IMR-90 (cell line): Measurements from ENCODE around the gene BCL11B. TPM values are rescaled to one million over a fixed set of nuclear protein-coding genes. Genes with fewer than 3 reads are reported as not detected.

Experiments
- ATAC-seq: fragments of 200-7000 bp; cut with Tn5 transposase; 2 replicates; pipeline ENCODE4 v1.9.1; 2020; ENCODE audit warnings: low read depth, mild to moderate bottlenecking, moderate library complexity
- BruUV-seq: library from RNA; stranded (reverse); fragments of 400-500 nt; replicated peaks from 2 replicates; lab custom pipeline; 2021; lab: Mats Ljungman, UMichigan
- CTCF ChIA-PET: fragments of 300-600 bp; formaldehyde crosslinking; extraction: SDS; loops from one replicate; lab custom pipeline; 2021; ENCODE audit warnings: antibody characterized with exemption; lab: Yijun Ruan, JAX
- POLR2A ChIA-PET: fragments of 300-600 bp; sonication (Branson Sonifier 250); formaldehyde crosslinking; loops from one replicate; lab custom pipeline; 2022; ENCODE audit warnings: antibody characterized with exemption; ENCODE audit not compliant: unreplicated experiment; lab: Charles Lee
- DNase-seq: peaks from one replicate; pipeline ENCODE4 v3.0.0; 2013
- H2AFZ ChIP-seq: replicated peaks from 2 replicates; pipeline ENCODE3; 2013; ENCODE audit warnings: low read length, mild to moderate bottlenecking; ENCODE audit not compliant: poor library complexity
- H2AK5ac ChIP-seq: 2 replicates; pipeline ENCODE4 v1.6.1; 2013; ENCODE audit warnings: low read depth, low read length, inconsistent platforms
- H2AK9ac ChIP-seq: replicated peaks from 2 replicates; pipeline ENCODE3; 2013; ENCODE audit warnings: mild to moderate bottlenecking, low read depth, low read length, moderate library complexity; ENCODE audit not compliant: poor library complexity
- H2BK120ac ChIP-seq: 2 replicates; pipeline ENCODE4 v1.6.1; 2013; ENCODE audit warnings: low read depth, low read length, inconsistent platforms
- H2BK15ac ChIP-seq: 3 replicates; pipeline ENCODE4 v1.6.1; 2013; ENCODE audit warnings: low read depth, low read length, inconsistent platforms
- H2BK20ac ChIP-seq: 2 replicates; pipeline ENCODE4 v1.6.1; 2013; ENCODE audit warnings: low read depth, mild to moderate bottlenecking, inconsistent platforms, low read length, moderate library complexity
- H2BK5ac ChIP-seq: 2 replicates; pipeline ENCODE4 v1.6.1; 2013; ENCODE audit warnings: mild to moderate bottlenecking, low read depth, low read length, inconsistent platforms; ENCODE audit not compliant: poor library complexity, severe bottlenecking
- H3K14ac ChIP-seq: replicated peaks from 2 replicates; pipeline ENCODE4 v1.6.1; 2013; ENCODE audit warnings: low read depth, low read length, inconsistent platforms
- H3K18ac ChIP-seq: 2 replicates; pipeline ENCODE4 v1.6.1; 2013; ENCODE audit warnings: low read depth, low read length, control low read depth
- H3K23ac ChIP-seq: 2 replicates; pipeline ENCODE4 v1.6.1; 2013; ENCODE audit warnings: low read depth, low read length, inconsistent platforms
- H3K27ac ChIP-seq: 2 replicates; pipeline ENCODE4 v1.5.1; 2013; ENCODE audit warnings: mild to moderate bottlenecking, control low read depth, low read length; ENCODE audit not compliant: insufficient read depth
- H3K27me3 ChIP-seq: 2 replicates; pipeline ENCODE4 v1.6.1; 2013; ENCODE audit warnings: low read length; ENCODE audit not compliant: control insufficient read depth, insufficient read depth
- H3K36me3 ChIP-seq: 2 replicates; pipeline ENCODE4 v1.6.1; 2013; ENCODE audit warnings: low read length, mixed read lengths; ENCODE audit not compliant: control insufficient read depth, insufficient read depth
- H3K4ac ChIP-seq: 2 replicates; pipeline ENCODE4 v1.6.1; 2013; ENCODE audit warnings: low read depth, low read length, inconsistent platforms
- H3K4me1 ChIP-seq: 2 replicates; pipeline ENCODE4 v1.6.1; 2013; ENCODE audit warnings: low read length, mixed read lengths; ENCODE audit not compliant: control insufficient read depth, insufficient read depth
- H3K4me2 ChIP-seq: 2 replicates; pipeline ENCODE4 v1.6.1; 2013; ENCODE audit warnings: low read depth, mild to moderate bottlenecking, control low read depth, low read length, moderate library complexity
- H3K4me3 ChIP-seq: 2 replicates; pipeline ENCODE4 v1.5.1; 2013; ENCODE audit warnings: low read depth, mild to moderate bottlenecking, control low read depth, low read length, moderate library complexity; ENCODE audit not compliant: insufficient read depth
- H3K56ac ChIP-seq: 2 replicates; pipeline ENCODE4 v1.6.1; 2013; ENCODE audit warnings: low read length, inconsistent platforms; ENCODE audit not compliant: insufficient read depth; ENCODE audit errors: extremely low read depth
- H3K79me1 ChIP-seq, 2 experiments: 2 replicates each; pipeline ENCODE4 v1.6.1; 2013; ENCODE audit warnings: low read length in 2 of 2, inconsistent platforms in 1 of 2, low read depth in 1 of 2
- H3K9ac ChIP-seq: 2 replicates; pipeline ENCODE4 v1.6.1; 2013; ENCODE audit warnings: low read depth, low read length, control low read depth
- H3K9me1 ChIP-seq: 2 replicates; pipeline ENCODE4 v1.6.1; 2013; ENCODE audit warnings: low read length, inconsistent platforms; ENCODE audit not compliant: insufficient read depth
- H3K9me3 ChIP-seq: 2 replicates; pipeline ENCODE4 v1.6.1; 2013; ENCODE audit warnings: low read length; ENCODE audit not compliant: control insufficient read depth, insufficient read depth
- H4K20me1 ChIP-seq: 2 replicates; pipeline ENCODE4 v1.6.1; 2013; ENCODE audit warnings: low read length, inconsistent platforms; ENCODE audit not compliant: insufficient read depth
- H4K5ac ChIP-seq: 2 replicates; pipeline ENCODE4 v1.6.1; 2013; ENCODE audit warnings: mild to moderate bottlenecking, low read depth, low read length, control low read depth
- H4K8ac ChIP-seq, 2 experiments: 2 replicates each; pipeline ENCODE4 v1.6.1; 2013; ENCODE audit warnings: low read depth in 2 of 2, low read length in 2 of 2, control low read depth in 1 of 2, inconsistent platforms in 1 of 2
- H4K91ac ChIP-seq: 2 replicates; pipeline ENCODE4 v1.6.1; 2013; ENCODE audit warnings: low read depth, low read length, inconsistent platforms; ENCODE audit not compliant: insufficient read depth
- BHLHE40 ChIP-seq: fragments of 150-350 bp; IDR thresholded peaks from 2 replicates; pipeline ENCODE4 v1.6.1; 2016; ENCODE audit warnings: mild to moderate bottlenecking, low read depth, low read length
- CHD1 ChIP-seq: IDR thresholded peaks from 2 replicates; pipeline ENCODE4 v1.6.1; 2012; ENCODE audit warnings: low read depth, low read length, improper control_type of control experiment
- CTCF ChIP-seq: conservative IDR thresholded peaks from 2 replicates; pipeline ENCODE4 v1.5.1; 2012; ENCODE audit warnings: mild to moderate bottlenecking, low read depth, low read length, improper control_type of control experiment
- ELK1 ChIP-seq: fragments of 150-350 bp; IDR thresholded peaks from 2 replicates; pipeline ENCODE4 v1.6.1; 2016; ENCODE audit warnings: low read depth, mild to moderate bottlenecking, low read length, moderate library complexity, borderline replicate concordance
- FOS ChIP-seq: fragments of 150-350 bp; IDR thresholded peaks from 2 replicates; pipeline ENCODE4 v1.6.1; 2016; ENCODE audit warnings: low read depth, low read length
- MAFK ChIP-seq: IDR thresholded peaks from 2 replicates; pipeline ENCODE4 v1.6.1; 2012; ENCODE audit warnings: low read depth, low read length, improper control_type of control experiment
- MAZ ChIP-seq: IDR thresholded peaks from 2 replicates; pipeline ENCODE4 v1.6.1; 2012; ENCODE audit warnings: low read depth, mild to moderate bottlenecking, low read length, improper control_type of control experiment, moderate library complexity, borderline replicate concordance
- MXI1 ChIP-seq: IDR thresholded peaks from 2 replicates; pipeline ENCODE4 v1.6.1; 2012; ENCODE audit warnings: low read depth, mild to moderate bottlenecking, low read length, moderate library complexity, borderline replicate concordance
- NFE2L2 ChIP-seq: fragments of 150-350 bp; IDR thresholded peaks from 2 replicates; pipeline ENCODE4 v1.6.1; 2016; ENCODE audit warnings: low read depth, mild to moderate bottlenecking, low read length
- POLR2A ChIP-seq: IDR thresholded peaks from 2 replicates; pipeline ENCODE4 v1.6.1; 2012; ENCODE audit warnings: mild to moderate bottlenecking, low read depth, low read length
- RAD21 ChIP-seq: IDR thresholded peaks from 2 replicates; pipeline ENCODE4 v1.6.1; 2012; ENCODE audit warnings: low read length, improper control_type of control experiment
- RFX5 ChIP-seq: IDR thresholded peaks from 2 replicates; pipeline ENCODE4 v1.8.0; 2012; ENCODE audit warnings: low read depth, mild to moderate bottlenecking, low read length, moderate library complexity
- SMC3 ChIP-seq: fragments of 150-350 bp; IDR thresholded peaks from 2 replicates; pipeline ENCODE4 v1.6.1; 2016; ENCODE audit warnings: low read depth, mild to moderate bottlenecking, antibody characterized with exemption, low read length, moderate library complexity
- WGBS, 2 experiments: methylation state at CpG; one replicate each; pipeline versions ENCODE4 v1.1.5 to v1.1.7; 2013; ENCODE audit warnings: missing lambda C conversion rate in 2 of 2; ENCODE audit not compliant: insufficient read length in 1 of 2; ENCODE audit errors: extremely low coverage in 2 of 2; 5-methylcytosine and 5-hydroxymethylcytosine counted together
- dilution Hi-C: fragments of 300-500 bp; cut with HindIII; formaldehyde crosslinking; loops from one replicate; pipeline ENCODE4 v1.14.3; 2018; ENCODE audit warnings: low sequenced_read_pairs; ENCODE audit not compliant: unreplicated experiment
- in situ Hi-C: fragments of 300-500 bp; cut with MboI; formaldehyde crosslinking; loops from 3 replicates; pipeline ENCODE4 v1.14.3; 2019; ENCODE audit warnings: low sequenced_read_pairs, inconsistent platforms, mixed read lengths
- intact Hi-C: fragments of 100-400 bp; cut with micrococcal nuclease; formaldehyde crosslinking; loops from 2 replicates; pipeline ENCODE4 v1.10.0; 2022
- polyA plus RNA-seq, 3 experiments: library from polyadenylated mRNA; depleted of rRNA; stranded (reverse); fragments of >200 nt; gene quantifications; 2 replicates each; pipeline ENCODE4 v1.2.3, GENCODE V29; 2012; ENCODE audit warnings: low replicate concordance in 1 of 3
- total RNA-seq: library from RNA; depleted of rRNA; stranded (reverse); fragments of >200 nt; gene quantifications from 2 replicates; pipeline ENCODE4 v1.2.3, GENCODE V29; 2012
- TF ChIP-seq, protein P1 (sequence below): fragments of 150-350 bp; IDR thresholded peaks from 2 replicates; pipeline ENCODE4 v1.6.1; 2017; ENCODE audit warnings: mild to moderate bottlenecking, antibody characterized with exemption, low read length, low read depth

Gene BCL11B
- total and polyA plus RNA-seq, 2 of the 4 experiments (the other 2 are of a cell fraction): under 0.01 TPM; not detected in 1

- TF ChIP-seq MAFK (no peak), RAD21 (no peak), POLR2A (no peak), ELK1 (no peak), FOS (no peak), SMC3 (no peak), CHD1 (no peak), CTCF (no peak), RFX5 (no peak), BHLHE40 (no peak), NFE2L2 (no peak), MXI1 (no peak), MAZ (no peak)
- TF ChIP-seq, protein P1, sequence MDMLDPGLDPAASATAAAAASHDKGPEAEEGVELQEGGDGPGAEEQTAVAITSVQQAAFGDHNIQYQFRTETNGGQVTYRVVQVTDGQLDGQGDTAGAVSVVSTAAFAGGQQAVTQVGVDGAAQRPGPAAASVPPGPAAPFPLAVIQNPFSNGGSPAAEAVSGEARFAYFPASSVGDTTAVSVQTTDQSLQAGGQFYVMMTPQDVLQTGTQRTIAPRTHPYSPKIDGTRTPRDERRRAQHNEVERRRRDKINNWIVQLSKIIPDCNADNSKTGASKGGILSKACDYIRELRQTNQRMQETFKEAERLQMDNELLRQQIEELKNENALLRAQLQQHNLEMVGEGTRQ: no peak
- in situ Hi-C loops: no loop called here
Measured at GRCh38 chr14:99253890-99254289, 18.1 kb downstream of the BCL11B start.

More at GRCh38 chr14:99253890-99254289, 18.1 kb downstream of the BCL11B start:
- Histone ChIP-seq H3K9me1 (no peaks in the 10 kb centered on the region), H4K5ac (no peak overlapping the region), H2BK5ac (no peak overlapping the region), H2BK15ac (no peak overlapping the region), H3K79me1 (no peaks in the 10 kb centered on the region), H3K4ac (no peak overlapping the region), H4K91ac (no peak overlapping the region), H2AK9ac (no peak overlapping the region), H3K4me1 (no peaks in the 10 kb centered on the region), H3K27ac (no peak overlapping the region), H3K14ac (no peak overlapping the region), H3K9ac (no peak overlapping the region), H4K20me1 (no peaks in the 10 kb centered on the region), H3K4me2 (no peak overlapping the region), H2AFZ (no peak overlapping the region), H3K9me3 (no peaks in the 10 kb centered on the region), H3K36me3 (no peaks in the 10 kb centered on the region), H2BK20ac (no peak overlapping the region), H4K8ac (no peak overlapping the region), H2BK120ac (no peak overlapping the region), H3K18ac (no peak overlapping the region), H3K27me3 (peaks cover 3% of the 10 kb centered on the region; the same call in 1 of the 2 replicates), H2AK5ac (no peak overlapping the region), H3K56ac (no peak overlapping the region), H3K23ac (no peak overlapping the region), H3K4me3 (no peak overlapping the region)
- POLR2A ChIA-PET: no interaction called here
- intact Hi-C loops (no loop called here), dilution Hi-C loops (no loop called here)
- DNase-seq (no peak), ATAC-seq (no peak)
- WGBS, 2 experiments: 100% methylated on average over 2 of the region's 7 CpGs; no CpG with 5 or more reads in 1 of the 2 experiments
- CTCF ChIA-PET: no interaction called here
- no TSS peak for BruUV-seq
